ENCODE measurements around the gene EGFL6. TPM values are rescaled to one million over a fixed set of nuclear protein-coding genes. Genes with fewer than 3 reads are reported as not detected.

The EGFL6 gene
- total and polyA plus RNA-seq, 7 experiments from 2014 or later = 12.6 TPM; not detected in 6

DNA sequence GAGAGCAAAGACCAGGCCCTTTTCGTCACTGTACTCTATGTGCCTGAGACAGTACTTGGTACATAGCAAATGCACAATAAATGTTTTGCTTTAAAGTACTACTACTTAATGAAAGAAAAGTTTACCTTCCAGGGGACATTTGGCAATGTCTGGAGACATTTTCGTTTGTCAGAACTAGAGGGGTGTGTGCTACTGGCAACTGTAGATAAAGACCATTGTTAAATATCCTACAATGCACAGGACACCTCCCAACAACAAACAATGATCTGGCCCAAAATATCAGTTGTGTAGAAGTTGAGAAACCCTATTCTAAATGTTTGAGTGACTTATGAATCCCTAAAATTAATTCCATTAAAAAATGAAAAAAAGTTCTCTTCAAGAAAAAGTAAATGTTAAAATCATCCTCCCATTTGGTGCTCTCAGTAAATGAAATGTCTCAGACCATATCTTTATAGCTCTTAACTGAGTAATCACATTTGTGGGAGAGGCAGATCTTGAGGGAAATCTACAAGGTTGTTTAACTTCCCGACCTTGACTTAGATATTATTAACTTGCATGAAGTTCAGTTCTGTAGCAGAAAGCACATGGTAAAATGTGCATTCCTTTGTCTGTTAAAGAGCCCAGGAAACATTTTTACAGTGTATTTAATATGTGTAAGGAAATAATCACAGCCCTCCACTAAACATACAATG is 18.5 kb downstream of the EGFL6 start:
- no peaks in the 10 kb centered on the region for H3K4me1 Mint-ChIP-seq
- Histone ChIP-seq H3K4me3 (ENCODE audit: low read length) (no peak overlapping the region), H3K27ac (ENCODE audit: low read depth, low read length) (no peak overlapping the region), H3K36me3 (ENCODE audit: control insufficient read depth in 2 of 3, insufficient read depth in 3 of 3, low read length in 3 of 3) (no peaks in the 10 kb centered on the region), H3K27me3 (ENCODE audit: control insufficient read depth in 2 of 2, insufficient read depth in 2 of 2, low read length in 2 of 2) (no peaks in the 10 kb centered on the region), H3K4me1 (ENCODE audit: control insufficient read depth in 2 of 2, insufficient read depth in 2 of 2, low read length in 2 of 2) (no peaks in the 10 kb centered on the region), H3K9me3 (ENCODE audit: control insufficient read depth in 2 of 3, low read length in 3 of 3) (no peaks in the 10 kb centered on the region)
- ChIA-PET POLR2A (no interaction called here), CTCF (no interaction called here)
- H3K9me3 Mint-ChIP-seq = peaks cover 0 to 11% (median 4%) of the 10 kb centered on the region in 11 donors
- H3K27ac Mint-ChIP-seq = no peak overlapping the region
- intact Hi-C loops (cut with micrococcal nuclease) = no loop called here
- no peak overlapping the region for H3K4me3 Mint-ChIP-seq
- DNase-seq = no peak
- no peak for ATAC-seq
- H3K27me3 Mint-ChIP-seq = peaks cover 0 to 38% (median 14%) of the 10 kb centered on the region in 5 donors
- peaks cover 0 to 2% (median 0%) of the 10 kb centered on the region in 5 donors for H3K36me3 Mint-ChIP-seq

DNA sequence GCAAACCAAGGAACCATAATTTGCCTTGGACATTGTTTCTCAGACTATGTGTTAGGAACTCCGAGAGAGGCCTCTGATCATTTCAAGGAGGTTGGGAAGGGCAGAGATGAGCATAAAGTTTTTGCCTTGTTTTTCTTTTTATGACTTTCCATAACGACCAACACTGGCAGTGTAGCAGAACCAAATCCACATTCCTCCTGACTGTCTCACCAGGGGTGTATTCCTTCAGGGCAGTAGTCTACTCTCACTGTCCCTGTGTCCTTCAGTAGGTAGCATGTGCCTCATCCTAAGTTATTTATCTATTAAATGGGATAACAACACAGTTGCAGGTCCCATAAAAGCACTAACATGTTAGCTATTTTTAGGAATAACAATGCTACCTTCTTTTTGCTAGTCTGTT is 20.8 kb downstream of the EGFL6 start:
- H3K9me3 ChIP-seq (ENCODE audit: control insufficient read depth in 2 of 3, low read length in 3 of 3) = no peaks in the 10 kb centered on the region
- H3K4me3 ChIP-seq (ENCODE audit: low read length) = no peak overlapping the region
- no peak overlapping the region for H3K27ac Mint-ChIP-seq
- ATAC-seq (no peak), DNase-seq (no peak)
- no peaks in the 10 kb centered on the region for H3K27me3 ChIP-seq (ENCODE audit: control insufficient read depth in 2 of 2, insufficient read depth in 2 of 2, low read length in 2 of 2)
- no peak overlapping the region for H3K27ac ChIP-seq (ENCODE audit: low read depth, low read length)
- peaks cover 0 to 2% (median 0%) of the 10 kb centered on the region in 5 donors for H3K36me3 Mint-ChIP-seq
- no peaks in the 10 kb centered on the region for H3K4me1 ChIP-seq (ENCODE audit: control insufficient read depth in 2 of 2, insufficient read depth in 2 of 2, low read length in 2 of 2)
- intact Hi-C loops (cut with micrococcal nuclease) = no loop called here
- H3K36me3 ChIP-seq (ENCODE audit: control insufficient read depth in 2 of 3, insufficient read depth in 3 of 3, low read length in 3 of 3) = no peaks in the 10 kb centered on the region
- no peaks in the 10 kb centered on the region for H3K4me1 Mint-ChIP-seq
- no peak overlapping the region for H3K4me3 Mint-ChIP-seq
- CTCF ChIA-PET = no interaction called here
- peaks cover 0 to 11% (median 2%) of the 10 kb centered on the region in 11 donors for H3K9me3 Mint-ChIP-seq
- H3K27me3 Mint-ChIP-seq = peaks cover 0 to 28% (median 9%) of the 10 kb centered on the region in 5 donors
- POLR2A ChIA-PET = no interaction called here

DNA sequence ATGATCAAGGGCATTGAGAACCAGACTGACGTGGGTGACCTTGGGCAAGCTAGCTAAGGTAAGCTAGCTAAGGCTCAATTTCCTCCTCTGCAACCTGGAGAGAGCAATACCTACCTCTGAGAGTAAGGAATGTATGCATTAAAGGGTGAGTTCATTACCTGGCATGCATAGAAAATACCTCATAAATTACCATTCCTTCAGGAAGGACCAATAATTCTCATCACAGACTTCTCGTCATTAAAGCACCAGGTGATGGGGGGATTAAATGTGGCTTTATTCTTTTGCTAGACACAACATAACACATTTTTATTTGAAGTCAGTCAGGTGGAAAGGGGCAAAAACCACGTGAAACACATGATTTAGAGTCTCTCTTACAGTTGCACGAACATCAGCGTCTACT is 21.5 kb downstream of the EGFL6 start:
- H3K36me3 Mint-ChIP-seq = no peaks in the 10 kb centered on the region
- no peak overlapping the region for H3K4me3 ChIP-seq (ENCODE audit: low read length)
- no peaks in the 10 kb centered on the region for H3K36me3 ChIP-seq (ENCODE audit: control insufficient read depth in 2 of 3, insufficient read depth in 3 of 3, low read length in 3 of 3)
- peaks cover 0 to 10% (median 2%) of the 10 kb centered on the region in 11 donors for H3K9me3 Mint-ChIP-seq
- CTCF ChIA-PET = no interaction called here
- no peaks in the 10 kb centered on the region for H3K4me1 Mint-ChIP-seq
- intact Hi-C loops (cut with micrococcal nuclease) = no loop called here
- H3K9me3 ChIP-seq (ENCODE audit: control insufficient read depth in 2 of 3, low read length in 3 of 3) = no peaks in the 10 kb centered on the region
- no peak for ATAC-seq
- peaks cover 0 to 25% (median 6%) of the 10 kb centered on the region in 5 donors for H3K27me3 Mint-ChIP-seq
- DNase-seq = no peak
- POLR2A ChIA-PET = no interaction called here
- no peak overlapping the region for H3K27ac Mint-ChIP-seq
- no peaks in the 10 kb centered on the region for H3K27me3 ChIP-seq (ENCODE audit: control insufficient read depth in 2 of 2, insufficient read depth in 2 of 2, low read length in 2 of 2)
- H3K4me3 Mint-ChIP-seq = no peak overlapping the region
- H3K4me1 ChIP-seq (ENCODE audit: control insufficient read depth in 2 of 2, insufficient read depth in 2 of 2, low read length in 2 of 2) = no peaks in the 10 kb centered on the region
- H3K27ac ChIP-seq (ENCODE audit: low read depth, low read length) = no peak overlapping the region

DNA sequence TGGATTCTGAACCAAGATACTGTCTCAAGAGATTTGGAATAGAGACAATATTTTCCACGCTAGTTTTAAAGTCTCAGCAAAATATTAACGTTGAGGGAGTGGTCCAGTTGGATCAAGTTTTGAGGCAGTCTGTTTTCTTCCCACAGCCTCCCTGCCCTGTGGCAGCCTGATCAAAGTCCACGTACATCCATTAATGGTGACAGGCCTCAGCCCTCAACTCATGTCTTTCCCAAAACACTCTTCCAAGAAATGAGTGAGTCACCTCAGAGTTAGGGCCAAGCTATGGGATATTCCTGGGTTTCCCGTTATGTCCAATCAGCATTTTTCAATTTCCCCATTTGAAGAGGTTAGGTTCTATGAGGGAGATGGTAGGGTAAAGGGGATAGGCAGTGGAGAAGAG is 28.5 kb downstream of the EGFL6 start:
- no peak overlapping the region for H3K4me3 Mint-ChIP-seq
- H3K27ac Mint-ChIP-seq = no peak overlapping the region
- Histone ChIP-seq H3K27me3 (ENCODE audit: control insufficient read depth in 2 of 2, insufficient read depth in 2 of 2, low read length in 2 of 2) (no peaks in the 10 kb centered on the region), H3K4me1 (ENCODE audit: control insufficient read depth in 2 of 2, insufficient read depth in 2 of 2, low read length in 2 of 2) (no peaks in the 10 kb centered on the region), H3K9me3 (ENCODE audit: control insufficient read depth in 2 of 3, low read length in 3 of 3) (no peaks in the 10 kb centered on the region), H3K36me3 (ENCODE audit: control insufficient read depth in 2 of 3, insufficient read depth in 3 of 3, low read length in 3 of 3) (no peaks in the 10 kb centered on the region), H3K27ac (ENCODE audit: low read depth, low read length) (no peak overlapping the region), H3K4me3 (ENCODE audit: low read length) (no peak overlapping the region)
- DNase-seq (no peak), ATAC-seq (no peak)
- intact Hi-C loops (cut with micrococcal nuclease) = no loop called here
- POLR2A ChIA-PET = no interaction called here
- H3K36me3 Mint-ChIP-seq = no peaks in the 10 kb centered on the region
- no peaks in the 10 kb centered on the region for H3K4me1 Mint-ChIP-seq
- CTCF ChIA-PET = no interaction called here
- H3K27me3 Mint-ChIP-seq = peaks cover 0 to 9% (median 2%) of the 10 kb centered on the region in 5 donors
- H3K9me3 Mint-ChIP-seq = no peaks in the 10 kb centered on the region

DNA sequence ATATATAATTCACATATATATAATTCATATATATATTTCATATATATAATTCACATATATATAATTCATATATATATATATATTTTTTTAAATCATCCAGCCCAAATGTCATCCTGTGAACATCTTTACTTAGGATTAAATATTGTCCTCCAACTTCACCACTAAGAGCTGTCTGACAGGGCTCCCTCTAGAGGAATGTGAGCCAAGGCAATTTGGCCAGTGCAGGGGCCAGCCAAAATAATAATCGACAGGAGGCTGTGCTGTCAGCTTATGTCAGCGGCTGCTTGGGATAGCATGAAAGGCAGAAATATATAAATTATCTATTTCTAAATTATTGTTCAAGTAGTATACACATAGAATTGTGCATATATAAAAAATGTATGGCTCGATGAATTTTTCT is 29.5 kb downstream of the EGFL6 start:
- H3K27me3 ChIP-seq (ENCODE audit: control insufficient read depth in 2 of 2, insufficient read depth in 2 of 2, low read length in 2 of 2) = no peaks in the 10 kb centered on the region
- H3K4me3 Mint-ChIP-seq = no peak overlapping the region
- DNase-seq = no peak
- no peaks in the 10 kb centered on the region for H3K36me3 ChIP-seq (ENCODE audit: control insufficient read depth in 2 of 3, insufficient read depth in 3 of 3, low read length in 3 of 3)
- no peak for ATAC-seq
- no peak overlapping the region for H3K4me3 ChIP-seq (ENCODE audit: low read length)
- no peaks in the 10 kb centered on the region for H3K9me3 ChIP-seq (ENCODE audit: control insufficient read depth in 2 of 3, low read length in 3 of 3)
- no peak overlapping the region for H3K27ac ChIP-seq (ENCODE audit: low read depth, low read length)
- H3K27me3 Mint-ChIP-seq = peaks cover 0 to 4% (median 2%) of the 10 kb centered on the region in 5 donors
- ChIA-PET POLR2A (no interaction called here), CTCF (no interaction called here)
- H3K27ac Mint-ChIP-seq = no peak overlapping the region
- intact Hi-C loops (cut with micrococcal nuclease) = no loop called here
- H3K4me1 ChIP-seq (ENCODE audit: control insufficient read depth in 2 of 2, insufficient read depth in 2 of 2, low read length in 2 of 2) = no peaks in the 10 kb centered on the region
- H3K4me1 Mint-ChIP-seq = no peaks in the 10 kb centered on the region
- no peaks in the 10 kb centered on the region for H3K36me3 Mint-ChIP-seq
- H3K9me3 Mint-ChIP-seq = no peaks in the 10 kb centered on the region

DNA sequence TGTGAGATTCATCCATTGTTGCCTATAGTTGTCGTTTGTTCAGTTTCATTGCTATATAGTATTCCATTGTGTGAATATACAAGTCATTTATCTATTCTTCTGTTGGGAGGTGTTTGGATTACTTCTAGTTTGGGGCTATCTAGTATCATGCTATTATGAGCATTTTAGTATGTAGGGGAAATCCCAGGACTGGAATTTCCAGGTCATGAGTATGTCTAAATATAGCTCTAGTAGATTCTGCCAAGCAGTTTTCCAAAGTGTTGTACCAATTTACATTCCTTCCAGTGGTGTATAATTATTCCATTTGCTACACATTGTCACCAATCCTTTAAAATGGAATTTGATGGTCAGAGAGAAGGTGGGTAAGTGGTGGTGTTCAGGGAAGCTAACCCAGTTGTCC is 30.1 kb downstream of the EGFL6 start:
- Histone ChIP-seq H3K9me3 (ENCODE audit: control insufficient read depth in 2 of 3, low read length in 3 of 3) (no peaks in the 10 kb centered on the region), H3K4me3 (ENCODE audit: low read length) (no peak overlapping the region), H3K27me3 (ENCODE audit: control insufficient read depth in 2 of 2, insufficient read depth in 2 of 2, low read length in 2 of 2) (no peaks in the 10 kb centered on the region), H3K36me3 (ENCODE audit: control insufficient read depth in 2 of 3, insufficient read depth in 3 of 3, low read length in 3 of 3) (no peaks in the 10 kb centered on the region), H3K27ac (ENCODE audit: low read depth, low read length) (no peak overlapping the region), H3K4me1 (ENCODE audit: control insufficient read depth in 2 of 2, insufficient read depth in 2 of 2, low read length in 2 of 2) (no peaks in the 10 kb centered on the region)
- ChIA-PET POLR2A (no interaction called here), CTCF (no interaction called here)
- H3K27ac Mint-ChIP-seq = no peak overlapping the region
- H3K36me3 Mint-ChIP-seq = no peaks in the 10 kb centered on the region
- no peaks in the 10 kb centered on the region for H3K4me1 Mint-ChIP-seq
- peaks cover 0 to 2% (median 0%) of the 10 kb centered on the region in 5 donors for H3K27me3 Mint-ChIP-seq
- intact Hi-C loops (cut with micrococcal nuclease) = no loop called here
- ATAC-seq (no peak), DNase-seq (no peak)
- no peaks in the 10 kb centered on the region for H3K9me3 Mint-ChIP-seq
- no peak overlapping the region for H3K4me3 Mint-ChIP-seq

DNA sequence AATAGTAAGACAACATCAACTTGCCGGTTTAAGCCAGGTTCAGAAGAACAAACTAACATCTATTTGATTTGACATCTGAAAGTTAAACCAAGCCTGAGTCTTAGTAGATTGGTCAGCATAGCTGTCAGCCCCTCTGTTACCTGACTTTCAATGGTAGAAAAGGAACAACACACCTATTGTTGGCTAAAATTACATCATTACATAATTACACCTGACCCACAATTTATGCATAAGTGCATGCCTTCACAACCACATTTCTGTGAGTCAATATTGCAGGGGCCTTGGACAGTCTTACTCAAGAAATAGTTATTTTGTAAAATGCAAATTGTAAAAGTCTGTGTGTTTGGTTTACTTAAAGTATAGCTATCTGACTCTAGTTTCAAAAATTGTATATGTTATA is 36.2 kb downstream of the EGFL6 start:
- H3K36me3 Mint-ChIP-seq = peaks cover 0 to 1% (median 0%) of the 10 kb centered on the region in 5 donors
- H3K4me3 Mint-ChIP-seq = no peak overlapping the region
- no peak for DNase-seq
- ChIA-PET POLR2A (no interaction called here), CTCF (no interaction called here)
- intact Hi-C loops (cut with micrococcal nuclease) = no loop called here
- H3K4me1 ChIP-seq (ENCODE audit: control insufficient read depth in 2 of 2, insufficient read depth in 2 of 2, low read length in 2 of 2) = no peaks in the 10 kb centered on the region
- no peaks in the 10 kb centered on the region for H3K36me3 ChIP-seq (ENCODE audit: control insufficient read depth in 2 of 3, insufficient read depth in 3 of 3, low read length in 3 of 3)
- no peaks in the 10 kb centered on the region for H3K9me3 ChIP-seq (ENCODE audit: control insufficient read depth in 2 of 3, low read length in 3 of 3)
- H3K27me3 Mint-ChIP-seq = peaks cover 0 to 2% (median 0%) of the 10 kb centered on the region in 5 donors
- no peaks in the 10 kb centered on the region for H3K27me3 ChIP-seq (ENCODE audit: control insufficient read depth in 2 of 2, insufficient read depth in 2 of 2, low read length in 2 of 2)
- H3K27ac Mint-ChIP-seq = no peak overlapping the region
- H3K9me3 Mint-ChIP-seq = no peaks in the 10 kb centered on the region
- no peak overlapping the region for H3K27ac ChIP-seq (ENCODE audit: low read depth, low read length)
- H3K4me1 Mint-ChIP-seq = no peaks in the 10 kb centered on the region
- ATAC-seq = no peak
- H3K4me3 ChIP-seq (ENCODE audit: low read length) = no peak overlapping the region
